HG02588 (cell line): ENCODE measurements around the gene WNT5B.
"Not testable (repeated sequence)": the region's sequence is repeated elsewhere in the genome, so short reads cannot be mapped to it uniquely, and the experiment has no call there.

Source experiments
- ATAC-seq: cut with Tn5 transposase; IDR thresholded peaks from one replicate; pipeline ENCODE4 v1.9.1; 2021; ENCODE audit warnings: mild to moderate bottlenecking, moderate library complexity; ENCODE audit not compliant: unreplicated experiment

The WNT5B gene

GRCh38 chr12:1595690-1596347, 33.2 kb upstream of the WNT5B start:
- no peak for ATAC-seq

- no peak for ATAC-seq
These were observed 30.3 kb upstream of the WNT5B start for GRCh38 chr12:1598757-1599156.

- not testable (repeated sequence) for ATAC-seq
These were observed 26.3 kb upstream of the WNT5B start for GRCh38 chr12:1602706-1603105.

DNA sequence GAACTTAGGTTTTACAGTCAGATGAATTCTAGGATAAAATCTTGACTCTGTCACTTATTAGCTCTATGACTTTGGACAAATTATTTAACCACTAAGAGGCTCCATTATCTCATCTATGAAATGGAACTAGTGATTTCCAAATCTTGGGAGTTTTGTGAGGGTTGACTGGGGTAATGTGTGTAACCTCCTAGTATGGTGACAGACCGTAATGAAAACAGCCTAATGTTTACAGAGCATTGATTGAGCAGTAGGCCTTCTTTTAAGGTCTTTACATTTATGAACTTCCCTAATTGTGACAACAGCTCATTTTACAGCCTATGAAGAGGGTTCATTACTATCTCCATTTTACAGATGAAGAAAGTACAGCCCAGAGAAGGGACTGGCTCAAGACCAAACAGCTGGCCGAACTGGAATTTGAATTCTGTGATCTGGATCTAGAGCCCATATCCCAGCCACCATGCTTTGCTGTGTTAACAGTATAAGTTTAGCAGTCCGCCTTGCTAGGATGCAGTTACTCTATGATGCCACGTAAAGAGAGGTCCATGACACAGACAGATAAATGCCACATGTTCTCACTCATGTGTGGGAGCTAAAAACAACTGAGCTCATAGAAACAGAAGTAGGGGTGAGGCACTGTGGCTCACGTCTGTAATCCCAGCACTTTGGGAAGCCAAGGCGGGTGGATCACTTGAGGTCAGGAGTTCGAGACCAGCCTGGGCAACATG, 25.6 kb upstream of the WNT5B start:
- ATAC-seq = no peak

- no peak for ATAC-seq
These were observed 24.6 kb upstream of the WNT5B start for GRCh38 chr12:1604464-1604863.

- peak; percentile 41 for ATAC-seq
These were observed 23.7 kb upstream of the WNT5B start for GRCh38 chr12:1605129-1606020.

DNA sequence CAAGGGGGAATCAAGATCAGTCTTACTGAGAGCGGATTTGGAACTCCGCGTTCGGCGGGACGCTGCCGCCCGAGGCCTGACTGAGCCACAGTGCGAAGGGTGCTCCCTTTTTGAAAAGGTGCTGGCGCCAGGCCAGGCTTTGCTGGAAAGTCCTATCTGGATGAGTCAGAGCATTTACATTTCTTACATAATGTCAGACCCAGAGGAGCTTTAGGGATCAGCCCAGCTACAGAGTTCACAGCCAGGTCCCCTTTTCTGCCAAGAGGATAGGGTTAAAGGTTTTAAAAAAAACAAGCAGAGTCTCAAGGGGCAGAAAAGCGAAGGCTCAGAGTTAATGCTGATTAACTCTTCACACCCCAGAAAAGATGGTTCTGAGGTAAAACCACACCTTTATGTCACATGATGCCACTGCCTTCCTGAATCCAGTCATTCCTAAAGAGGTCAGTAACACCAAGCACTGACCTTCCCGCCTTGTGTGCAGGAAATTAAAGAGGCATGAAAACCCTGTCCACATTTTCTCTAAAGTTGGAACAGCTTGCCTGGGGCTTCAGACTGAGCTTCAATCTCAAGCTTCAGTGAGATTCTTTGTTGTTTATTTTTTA, 22.9 kb upstream of the WNT5B start:
- ATAC-seq = peak; percentile 59

GRCh38 chr12:1607940-1608712, 20.9 kb upstream of the WNT5B start:
- ATAC-seq = no peak

DNA sequence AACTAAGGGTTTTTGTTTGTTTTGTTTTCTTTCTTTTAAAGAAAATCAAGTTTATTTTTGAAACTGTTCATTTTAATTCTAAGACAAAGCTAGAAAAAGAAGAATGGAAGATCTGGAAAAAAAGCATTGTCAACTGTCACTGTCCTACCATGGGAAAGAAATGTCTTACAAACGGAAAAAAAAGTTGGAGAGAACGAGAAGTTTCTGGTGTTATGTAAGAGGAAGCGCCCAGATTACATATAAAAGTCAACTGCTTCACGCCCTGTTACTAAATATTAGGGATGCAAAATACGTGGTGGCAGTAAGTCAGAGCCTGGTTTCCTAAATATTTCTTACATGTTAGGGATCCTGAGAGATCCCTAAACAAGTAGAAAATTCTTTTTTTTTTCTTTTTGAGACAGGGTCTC, 20.3 kb upstream of the WNT5B start:
- ATAC-seq = no peak

DNA sequence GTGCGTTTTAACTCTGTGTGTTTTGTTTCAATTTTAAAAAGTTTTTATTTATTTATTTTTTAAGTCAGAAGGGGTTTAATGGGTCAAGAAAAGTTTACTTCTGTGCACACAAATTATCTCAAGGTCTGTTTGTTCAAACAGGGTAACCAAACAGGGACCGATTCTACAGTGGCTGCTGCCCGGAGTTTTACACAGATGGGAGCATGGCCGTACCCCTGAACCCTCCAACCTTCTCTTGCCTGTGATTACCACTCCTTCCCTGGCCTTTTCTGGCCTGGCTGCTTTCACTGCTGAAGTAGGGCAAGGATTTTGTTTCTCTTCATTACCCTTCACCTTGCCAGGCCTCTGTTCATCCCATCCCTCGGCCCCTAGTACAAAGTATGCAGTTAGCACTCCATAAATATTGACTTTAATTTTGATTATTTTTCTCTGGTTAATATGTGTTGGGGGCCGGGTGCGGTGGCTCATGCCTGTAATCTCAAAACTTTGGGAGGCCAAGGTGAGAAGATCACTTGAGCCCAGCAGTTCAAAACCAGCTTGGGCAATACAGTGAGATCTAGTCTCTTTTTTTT, 18.9 kb upstream of the WNT5B start:
- no peak for ATAC-seq

DNA sequence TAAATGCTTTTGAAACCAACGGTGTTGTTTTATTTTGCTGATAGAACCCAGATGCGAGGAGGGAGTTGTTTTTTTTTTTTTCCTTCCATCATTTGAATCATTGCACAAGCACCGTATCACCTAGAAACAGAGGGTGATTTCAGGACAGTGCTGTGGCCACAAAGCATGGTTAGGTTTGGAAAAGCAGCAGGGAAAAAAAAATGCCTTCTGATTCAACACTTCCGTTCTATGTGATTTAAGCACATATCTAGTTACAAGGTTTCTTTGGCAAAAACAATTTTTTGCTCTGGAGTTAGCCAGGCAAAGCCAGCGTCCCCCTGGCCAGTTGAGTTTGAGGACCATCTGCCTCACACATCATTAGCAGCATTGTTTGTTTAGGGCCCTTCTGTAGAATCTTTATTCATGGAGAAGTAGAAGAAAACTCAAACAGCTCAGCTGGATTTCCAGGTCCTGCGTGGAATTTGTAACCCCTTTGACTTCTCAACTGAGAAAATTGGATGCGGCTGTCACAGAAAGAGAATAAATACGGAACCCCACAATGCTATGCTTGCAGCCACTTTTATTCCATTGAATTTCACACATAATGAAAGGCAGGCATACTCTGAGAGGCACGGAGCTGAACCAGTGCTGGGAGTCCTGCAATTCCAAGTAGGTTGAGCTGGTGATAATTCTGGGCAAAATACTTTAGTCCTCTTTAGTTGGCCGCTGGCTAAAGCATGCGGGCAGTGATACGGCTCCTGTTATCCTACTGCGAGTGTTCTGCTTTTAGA, 17.0 kb upstream of the WNT5B start:
- no peak for ATAC-seq

DNA sequence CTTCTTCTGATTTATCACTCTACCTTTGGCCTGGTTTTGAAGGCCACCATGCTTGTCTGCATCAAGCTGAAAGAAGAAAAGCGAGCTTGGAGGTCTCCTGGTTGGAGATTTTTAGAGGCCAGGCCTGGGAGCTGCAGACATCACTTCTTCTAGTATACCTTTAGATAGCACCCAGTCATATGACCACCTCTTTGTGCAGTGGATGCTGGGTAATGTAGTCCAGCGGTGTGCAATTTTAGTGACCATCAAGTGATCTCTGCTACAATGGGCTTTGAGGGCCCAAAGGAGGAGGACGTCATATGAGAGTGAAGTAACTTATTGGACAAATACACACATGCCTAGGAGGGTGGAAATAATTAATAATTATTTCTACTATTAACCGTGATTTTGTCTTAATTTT, 15.2 kb upstream of the WNT5B start:
- no peak for ATAC-seq

DNA sequence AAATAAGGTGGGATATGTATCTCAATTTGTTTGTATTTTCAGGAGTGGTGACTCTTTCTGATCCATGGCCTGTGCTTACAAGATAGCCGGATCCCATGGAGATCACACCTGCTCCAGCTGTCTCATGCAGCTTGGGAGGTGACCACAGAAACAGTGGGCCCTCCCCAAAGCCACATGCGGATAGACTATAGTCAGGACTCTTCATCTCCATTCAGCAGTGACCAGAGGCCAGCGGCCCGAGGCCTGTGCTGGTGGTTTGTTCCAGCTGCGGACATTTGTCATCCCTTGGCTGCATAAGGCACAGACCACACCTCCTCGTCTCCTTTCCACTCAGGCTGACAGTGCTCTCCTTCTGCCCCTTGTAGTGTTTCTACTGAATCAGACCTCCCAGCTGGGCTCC, 14.7 kb upstream of the WNT5B start:
- ATAC-seq = no peak

GRCh38 chr12:1616233-1617066, 12.6 kb upstream of the WNT5B start:
- ATAC-seq = no peak

GRCh38 chr12:1618489-1618888, 10.5 kb upstream of the WNT5B start:
- no peak for ATAC-seq

DNA sequence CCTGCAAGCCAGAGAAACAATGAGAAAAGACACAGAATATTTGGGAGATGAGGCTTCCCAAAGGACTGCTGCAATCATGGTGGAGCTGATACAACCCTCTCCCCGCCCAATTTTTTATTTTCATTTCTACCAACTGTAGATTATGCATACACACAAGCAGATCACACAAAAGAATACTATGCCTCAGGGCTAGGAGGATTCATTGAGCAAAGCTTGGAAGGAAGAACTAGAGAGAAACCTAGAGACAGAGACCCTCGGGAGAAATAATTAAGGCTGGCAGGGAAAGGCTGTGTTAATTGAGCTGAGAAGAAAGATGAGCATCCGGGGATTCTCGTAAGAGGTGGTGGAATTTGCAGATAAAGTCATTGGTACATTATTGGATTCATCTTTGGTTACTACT, 9.9 kb upstream of the WNT5B start:
- no peak for ATAC-seq

DNA sequence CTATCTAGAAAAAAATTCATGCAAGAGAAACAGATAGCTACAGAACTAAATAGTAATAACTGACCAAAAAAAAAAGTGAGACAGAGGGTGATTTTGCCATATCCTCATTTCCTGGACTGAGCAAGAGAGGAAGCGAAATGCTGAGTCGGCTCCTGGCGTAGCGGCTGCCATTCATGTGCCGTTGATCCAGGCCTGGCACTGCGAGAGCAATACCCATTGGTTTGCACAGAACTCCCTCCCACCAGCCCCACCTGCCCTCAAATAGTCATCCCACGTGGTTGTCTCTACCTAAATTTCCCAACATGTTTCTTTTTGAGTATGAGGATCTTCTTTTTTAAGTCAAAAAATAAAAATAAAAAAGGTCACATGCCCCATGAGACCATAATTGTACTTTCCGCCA, 9.4 kb upstream of the WNT5B start:
- ATAC-seq = peak; percentile 47

DNA sequence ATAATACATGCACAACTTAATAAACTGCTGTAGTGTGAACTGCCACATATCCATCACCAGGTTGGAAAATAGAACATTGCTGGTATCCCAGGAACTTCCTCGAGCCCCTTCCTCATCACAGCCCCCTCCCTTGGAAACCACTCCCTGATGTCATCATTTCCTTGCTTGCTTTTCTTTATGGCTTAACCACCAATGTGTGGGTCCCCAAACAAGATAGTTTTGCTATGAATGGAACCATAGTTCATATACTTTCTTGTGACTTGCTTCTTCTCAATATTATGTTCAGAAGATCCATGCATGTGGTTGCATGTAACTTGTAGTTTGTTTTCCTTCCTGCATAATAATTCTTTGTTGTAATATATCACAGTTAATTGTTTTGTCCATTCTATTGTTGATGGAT, 8.9 kb upstream of the WNT5B start:
- ATAC-seq = no peak

DNA sequence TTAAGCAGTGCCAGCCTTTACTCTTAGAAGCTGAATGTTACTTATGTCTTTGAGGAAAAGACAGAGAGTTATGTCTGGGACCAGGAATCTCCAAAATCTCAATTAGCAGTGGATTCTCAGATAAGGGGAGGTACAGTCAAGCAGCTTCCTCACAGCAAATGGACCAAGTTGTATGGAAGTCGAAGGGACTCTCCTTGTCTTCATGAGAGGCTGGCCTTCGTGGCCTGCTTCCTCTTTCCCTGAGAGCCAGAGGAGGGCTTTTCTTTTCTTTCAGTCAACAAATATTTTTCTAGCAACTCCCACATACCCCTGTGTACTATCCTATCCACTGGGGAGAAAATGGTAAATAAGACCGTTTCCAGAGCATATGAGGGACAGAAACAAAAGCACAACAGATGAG, 6.6 kb upstream of the WNT5B start:
- no peak for ATAC-seq
